ENCODE results near the gene SLC22A5. TPM values are rescaled to one million over a fixed set of nuclear protein-coding genes. Genes with fewer than 3 reads are reported as not detected.

Gene SLC22A5
- total and polyA plus RNA-seq, 2 of the 8 experiments (the other 6 are each of a cell fraction or from before 2014, with no cell fraction given) = 4.0 to 9.0 TPM

GRCh38 chr5:132411304-132412013 is 41.9 kb downstream of the SLC22A5 start (continued):
- TF ChIP-seq SIN3A (conservative IDR thresholded peaks at IDR 0.05 in 1 of 2, IDR thresholded peaks at IDR 0.05 in 1 of 2; ENCODE audit: low read depth in 1 of 2, low read length in 2 of 2) = no peak

Data from H1 (cell line).